HepG2 (cell line): Measurements from ENCODE around the gene ENTPD7. TPM values are rescaled to one million over a fixed set of nuclear protein-coding genes. Genes with fewer than 3 reads are reported as not detected.

Experiments used
- ARHGAP35 ChIP-seq: sonication (generic); formaldehyde crosslinking; IDR thresholded peaks from 2 replicates; pipeline ENCODE4 v1.9.0; 2022; ENCODE audit warnings: mild to moderate bottlenecking, inconsistent platforms, moderate library complexity, missing genetic modification reagents, borderline replicate concordance
- BHLHE40 ChIP-seq: IDR thresholded peaks from 2 replicates; pipeline ENCODE4 v1.6.1; 2011; ENCODE audit warnings: low read length, improper control_type of control experiment
- DNMT1 ChIP-seq: sonication (generic); formaldehyde crosslinking; IDR thresholded peaks from 2 replicates; pipeline ENCODE4 v1.5.1; 2020; ENCODE audit warnings: mild to moderate bottlenecking, missing genetic modification reagents
- FOXM1 ChIP-seq: sonication (generic); formaldehyde crosslinking; IDR thresholded peaks from 2 replicates; pipeline ENCODE4 v1.5.0; 2020; ENCODE audit warnings: missing genetic modification reagents
- KDM6A ChIP-seq: IDR thresholded peaks from 2 replicates; pipeline ENCODE4 v1.6.1; 2016; ENCODE audit warnings: low read depth
- MEIS1 ChIP-seq: sonication (generic); formaldehyde crosslinking; IDR thresholded peaks from 2 replicates; pipeline ENCODE4 v1.9.0; 2021; ENCODE audit warnings: mild to moderate bottlenecking, missing genetic modification reagents, moderate library complexity, borderline replicate concordance
- NFKB2 ChIP-seq: sonication (generic); formaldehyde crosslinking; IDR thresholded peaks from 2 replicates; pipeline ENCODE4 v1.4.0; 2020; ENCODE audit warnings: missing genetic modification reagents, borderline replicate concordance
- RAD21 ChIP-seq: fragments of 450-650 bp; formaldehyde crosslinking; IDR thresholded peaks from 2 replicates; pipeline ENCODE4 v1.5.0; 2020; ENCODE audit warnings: mild to moderate bottlenecking
- REPIN1 ChIP-seq: sonication (generic); formaldehyde crosslinking; IDR thresholded peaks from 2 replicates; pipeline ENCODE4 v1.8.0; 2022; ENCODE audit warnings: missing genetic modification reagents, low read depth, mild to moderate bottlenecking, borderline replicate concordance
- RFX3 ChIP-seq: IDR thresholded peaks from 2 replicates; pipeline ENCODE4 v1.6.1; 2016; ENCODE audit warnings: missing biosample characterization, missing genetic modification reagents
- RXRB ChIP-seq: IDR thresholded peaks from 2 replicates; pipeline ENCODE4 v1.6.1; 2016; ENCODE audit warnings: borderline replicate concordance, missing genetic modification reagents, missing compliant biosample characterization
- SMAD1 ChIP-seq: sonication (generic); formaldehyde crosslinking; IDR thresholded peaks from 2 replicates; pipeline ENCODE4 v1.4.0; 2020; ENCODE audit warnings: missing genetic modification reagents, low read depth, mild to moderate bottlenecking, borderline replicate concordance
- SRSF4 ChIP-seq: fragments of 200-400 bp; formaldehyde crosslinking; IDR thresholded peaks from one replicate; pipeline ENCODE4 v1.6.1; 2018; ENCODE audit warnings: mild to moderate bottlenecking, low read depth, low read length, moderate library complexity; ENCODE audit not compliant: poor library complexity, severe bottlenecking
- U2AF2 ChIP-seq: fragments of 200-400 bp; formaldehyde crosslinking; IDR thresholded peaks from 2 replicates; pipeline ENCODE4 v1.6.1; 2017; ENCODE audit warnings: low read depth, mild to moderate bottlenecking, low read length
- YEATS4 ChIP-seq: sonication (generic); formaldehyde crosslinking; IDR thresholded peaks from 2 replicates; pipeline ENCODE4 v1.4.0; 2020; ENCODE audit warnings: missing genetic modification reagents, borderline replicate concordance
- ZBTB33 ChIP-seq: sonication (generic); formaldehyde crosslinking; IDR thresholded peaks from 2 replicates; pipeline ENCODE4 v1.4.0; 2020; ENCODE audit warnings: missing genetic modification reagents
- ZFP90 ChIP-seq: sonication (generic); formaldehyde crosslinking; IDR thresholded peaks from 2 replicates; pipeline ENCODE4 v1.8.0; 2022; ENCODE audit warnings: missing genetic modification reagents, mild to moderate bottlenecking, inconsistent platforms, borderline replicate concordance
- ZNF20 ChIP-seq: sonication (generic); formaldehyde crosslinking; IDR thresholded peaks from 2 replicates; pipeline ENCODE4 v1.4.0; 2020; ENCODE audit warnings: mild to moderate bottlenecking, moderate library complexity, missing genetic modification reagents
- ZNF34 ChIP-seq: sonication (generic); formaldehyde crosslinking; IDR thresholded peaks from 2 replicates; pipeline ENCODE4 v1.4.0; 2020; ENCODE audit warnings: mild to moderate bottlenecking, missing genetic modification reagents, borderline replicate concordance
- ZNF556 ChIP-seq: sonication (generic); formaldehyde crosslinking; IDR thresholded peaks from 2 replicates; pipeline ENCODE4 v1.4.0; 2020; ENCODE audit warnings: mild to moderate bottlenecking, missing genetic modification reagents, borderline replicate concordance
- ZNF597 ChIP-seq: sonication (generic); formaldehyde crosslinking; IDR thresholded peaks from 2 replicates; pipeline ENCODE4 v1.5.0; 2020; ENCODE audit warnings: missing genetic modification reagents
- ZNF768 ChIP-seq: sonication (generic); formaldehyde crosslinking; IDR thresholded peaks from 2 replicates; pipeline ENCODE4 v1.4.0; 2020; ENCODE audit warnings: missing genetic modification reagents
- ZNF781 ChIP-seq: sonication (generic); formaldehyde crosslinking; IDR thresholded peaks from 2 replicates; pipeline ENCODE4 v1.5.1; 2020; ENCODE audit warnings: borderline replicate concordance, mild to moderate bottlenecking, missing genetic modification reagents; ENCODE audit errors: not compliant biosample characterization
- ZSCAN25 ChIP-seq: sonication (generic); formaldehyde crosslinking; IDR thresholded peaks from 2 replicates; pipeline ENCODE4 v1.8.0; 2022; ENCODE audit warnings: mild to moderate bottlenecking, missing genetic modification reagents
- polyA plus RNA-seq, 8 experiments: library from polyadenylated mRNA; depleted of rRNA in 3 of 8; stranded (reverse) in 7 of 8; unstranded in 1 of 8; fragments of >200 nt; fragmentation: Illumina TruSeq in 4 of 8; extraction: Trizol in 4 of 8; gene quantifications; 2 replicates each; pipeline versions ENCODE4 v1.2.1 to v1.2.3, GENCODE V29; 2011 to 2016; ENCODE audit warnings: low read depth in 4 of 8, missing spikeins in 1 of 8, mixed read lengths in 1 of 8; ENCODE audit not compliant: insufficient read depth in 1 of 8
- total RNA-seq, 5 experiments: library from RNA; depleted of rRNA; stranded (reverse); fragments of >200 nt; fragmentation: Illumina TruSeq; extraction: Trizol; gene quantifications; 2 replicates each; pipeline ENCODE4 v1.2.3, GENCODE V29; 2016; ENCODE audit warnings: low read depth in 1 of 5

The ENTPD7 gene
- total and polyA plus RNA-seq, 2 of the 13 experiments (the other 11 are each of a cell fraction or from before 2014, with no cell fraction given): 7.6 to 36.5 TPM

GRCh38 chr10:99621454-99622251 is 37.7 kb upstream of the ENTPD7 start (continued):
- TF ChIP-seq REPIN1: peak; percentile 62; the same call in 1 of the 2 replicates
- no peak for TF ChIP-seq DNMT1
- no peak for TF ChIP-seq U2AF2
- TF ChIP-seq KDM6A (CRISPR knock-in tag): no peak
- TF ChIP-seq ZNF781 (CRISPR knock-in tag): no peak
- TF ChIP-seq SMAD1 (CRISPR knock-in tag): no peak
- TF ChIP-seq NFKB2 (CRISPR knock-in tag): peak; percentile 3; the same call in 1 of the 2 replicates
- TF ChIP-seq ZNF768: no peak
- TF ChIP-seq ARHGAP35 (CRISPR knock-in tag): no peak
- TF ChIP-seq BHLHE40: no peak
- no peak for TF ChIP-seq RXRB (CRISPR knock-in tag)
- TF ChIP-seq ZNF556: no peak
- TF ChIP-seq ZFP90 (CRISPR knock-in tag): peak; percentile 77; the same call in 1 of the 2 replicates
- no peak for TF ChIP-seq ZNF20 (CRISPR knock-in tag)
- no peak for TF ChIP-seq ZSCAN25
- peak; percentile 73; the same call in 1 of the 2 replicates for TF ChIP-seq YEATS4 (CRISPR knock-in tag)
- TF ChIP-seq FOXM1 (CRISPR knock-in tag): no peak
- TF ChIP-seq ZBTB33 (CRISPR knock-in tag): no peak
- TF ChIP-seq ZNF597 (CRISPR knock-in tag): 0 out of 2 replicates have a peak, but pooled peaks have one; percentile 16
- TF ChIP-seq RAD21 (CRISPR knock-in tag): peak; percentile 42; the same call in 1 of the 2 replicates
- TF ChIP-seq MEIS1 (CRISPR knock-in tag): no peak
- TF ChIP-seq ZNF34 (CRISPR knock-in tag): no peak
- no peak for TF ChIP-seq SRSF4
- no peak for TF ChIP-seq RFX3 (CRISPR knock-in tag)
